Umbilical cord (tissue), 2 donors: Measurements from ENCODE around the gene ZDHHC8. TPM values are rescaled to one million over a fixed set of nuclear protein-coding genes. Genes with fewer than 3 reads are reported as not detected.

Source experiments
- DNase-seq: peaks from one replicate; pipeline ENCODE4 v3.0.0-alpha.2; 2015; ENCODE audit warnings: low spot score
- total RNA-seq: library from RNA; depleted of rRNA; stranded (reverse); fragments of >200 nt; gene quantifications from one replicate; pipeline ENCODE4 v1.2.3, GENCODE V29; 2014; ENCODE audit warnings: low replicate concordance; ENCODE audit not compliant: insufficient read depth

ZDHHC8 gene
- total RNA-seq, 1 donor from 2014 or later = 2.2 TPM

DNA sequence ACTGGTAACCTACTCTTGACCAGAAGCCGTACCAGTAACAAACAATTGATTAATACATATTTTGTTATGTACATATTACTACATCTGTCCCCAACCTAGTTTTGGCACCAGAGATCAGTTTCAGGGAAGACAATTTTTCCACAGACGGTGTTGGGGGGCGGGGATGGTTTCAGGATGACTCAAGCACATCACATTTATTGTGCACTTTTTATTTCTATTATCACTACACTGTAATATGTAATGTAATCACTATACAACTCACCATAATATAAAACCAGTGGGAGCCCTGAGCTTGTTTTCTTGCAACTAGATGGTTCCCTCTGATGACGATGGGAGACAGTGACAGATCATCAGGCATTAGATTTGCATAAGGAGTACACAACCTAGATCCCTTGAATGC is 36.1 kb upstream of the ZDHHC8 start:
- DNase-seq = no peak

DNA sequence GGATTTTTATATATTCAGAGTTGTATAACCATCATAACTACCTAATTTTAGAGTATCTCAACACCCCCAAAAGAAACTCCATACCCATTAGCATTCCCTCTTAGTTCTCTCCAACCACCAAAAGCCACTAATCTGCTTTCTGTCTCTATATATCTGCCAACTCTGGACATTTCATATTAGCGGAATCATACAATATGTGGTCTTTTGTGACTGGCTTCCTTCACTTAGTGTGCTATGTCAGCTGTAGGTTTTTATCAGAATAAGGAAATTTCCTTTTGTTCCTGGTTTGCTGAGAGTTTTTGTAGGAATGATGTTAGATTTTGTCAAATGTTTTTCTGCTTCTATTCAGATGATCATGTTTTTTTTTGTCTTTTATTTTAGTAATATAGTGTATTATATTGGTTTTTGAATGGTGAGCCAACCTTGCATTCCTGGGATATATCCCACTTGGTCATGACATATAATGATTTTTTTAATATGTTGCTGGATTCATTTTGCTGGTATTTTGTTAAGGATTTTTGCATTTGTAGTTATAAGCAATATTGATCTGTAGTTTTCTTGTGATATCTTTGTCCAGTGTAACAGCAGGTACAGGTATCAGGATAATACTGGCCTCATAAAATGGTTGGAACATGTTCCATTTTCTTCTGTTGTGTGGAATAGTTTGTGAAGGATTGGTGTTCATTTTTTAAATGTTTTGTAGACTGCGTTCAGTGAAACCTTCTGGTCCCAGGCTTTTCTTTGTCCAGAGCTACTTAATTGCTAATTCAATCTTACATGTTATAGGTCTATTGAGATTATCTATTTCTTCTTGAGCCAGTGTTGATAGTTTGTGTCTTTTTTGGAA is 34.8 kb upstream of the ZDHHC8 start:
- no peak for DNase-seq

DNA sequence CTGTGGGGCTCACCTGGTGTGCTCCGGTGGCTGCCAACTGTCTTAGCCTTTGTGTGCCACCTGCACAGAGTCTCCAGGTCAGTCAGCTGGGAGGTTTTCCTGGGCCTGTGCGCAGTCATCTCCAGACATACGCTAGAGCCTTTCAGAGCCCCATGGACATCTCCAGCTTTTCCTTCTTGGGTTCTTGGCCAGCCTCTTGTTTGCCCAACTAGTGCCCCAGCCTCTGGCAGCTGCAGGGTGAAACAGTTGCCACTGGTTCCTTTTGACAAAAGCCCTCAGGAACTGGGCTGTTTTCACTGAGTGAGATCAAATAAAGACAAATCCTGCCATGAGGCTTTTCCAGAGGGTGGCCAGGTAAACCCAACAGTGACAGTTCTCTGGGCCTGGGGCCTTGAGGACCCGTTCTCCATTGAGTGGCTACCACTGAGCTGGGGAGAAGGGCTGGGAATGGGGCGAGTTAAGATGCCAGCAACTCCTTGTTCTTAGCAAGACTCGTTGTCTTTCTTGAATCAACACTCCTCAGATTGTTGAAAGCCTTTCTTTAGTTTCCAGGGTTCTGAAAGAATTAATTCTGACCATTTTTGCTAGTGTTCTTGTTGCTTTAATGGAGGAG is 32.4 kb upstream of the ZDHHC8 start:
- DNase-seq = no peak

DNA sequence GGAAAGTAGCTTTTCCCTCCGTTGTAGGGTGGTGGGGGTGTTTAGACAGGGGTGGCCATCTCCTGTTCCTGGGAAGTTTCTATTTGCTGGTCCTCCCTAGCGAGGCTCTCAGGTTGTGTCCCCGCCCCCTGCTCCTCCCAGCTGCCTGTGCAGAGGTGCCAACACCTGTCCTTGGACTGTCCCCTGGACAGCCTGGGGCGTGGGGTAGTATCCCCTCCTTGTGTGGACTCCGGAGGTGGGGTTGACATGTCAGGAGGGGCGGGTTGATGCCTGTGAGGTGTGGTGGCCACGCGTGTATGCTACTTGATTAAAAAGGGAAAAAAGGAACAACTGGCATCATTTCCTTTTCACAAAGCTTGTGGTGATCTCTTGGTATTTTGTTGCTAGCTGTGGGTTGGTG is 30.0 kb upstream of the ZDHHC8 start:
- no peak for DNase-seq

DNA sequence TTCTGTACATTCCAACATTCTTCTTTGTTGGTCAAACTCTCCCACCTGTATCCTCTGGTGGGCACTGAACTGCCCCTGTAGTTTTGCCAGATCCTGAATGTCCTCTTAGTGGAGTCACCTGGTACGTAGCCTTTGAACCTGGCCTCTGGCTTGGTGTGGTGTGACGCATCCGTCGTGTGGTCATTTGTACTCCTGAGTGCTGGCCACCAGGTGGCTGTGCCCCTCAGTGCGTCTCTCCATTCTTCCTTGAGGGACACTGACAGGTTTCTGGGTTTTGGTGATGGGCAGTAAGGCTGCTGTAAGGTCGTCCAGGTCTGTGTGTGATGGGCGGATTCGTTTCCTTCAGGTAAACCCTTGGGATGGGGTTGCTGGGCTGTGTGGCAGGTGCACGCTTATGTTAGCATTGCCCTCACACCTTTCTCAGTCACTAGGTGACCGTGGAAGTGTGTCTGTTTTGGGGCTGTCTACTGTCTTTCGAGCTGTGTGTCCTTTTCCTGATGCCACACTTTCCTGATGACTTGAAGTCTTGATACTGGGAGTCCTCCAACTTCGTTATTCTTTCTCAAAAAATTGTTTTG is 29.3 kb upstream of the ZDHHC8 start:
- no peak for DNase-seq

DNA sequence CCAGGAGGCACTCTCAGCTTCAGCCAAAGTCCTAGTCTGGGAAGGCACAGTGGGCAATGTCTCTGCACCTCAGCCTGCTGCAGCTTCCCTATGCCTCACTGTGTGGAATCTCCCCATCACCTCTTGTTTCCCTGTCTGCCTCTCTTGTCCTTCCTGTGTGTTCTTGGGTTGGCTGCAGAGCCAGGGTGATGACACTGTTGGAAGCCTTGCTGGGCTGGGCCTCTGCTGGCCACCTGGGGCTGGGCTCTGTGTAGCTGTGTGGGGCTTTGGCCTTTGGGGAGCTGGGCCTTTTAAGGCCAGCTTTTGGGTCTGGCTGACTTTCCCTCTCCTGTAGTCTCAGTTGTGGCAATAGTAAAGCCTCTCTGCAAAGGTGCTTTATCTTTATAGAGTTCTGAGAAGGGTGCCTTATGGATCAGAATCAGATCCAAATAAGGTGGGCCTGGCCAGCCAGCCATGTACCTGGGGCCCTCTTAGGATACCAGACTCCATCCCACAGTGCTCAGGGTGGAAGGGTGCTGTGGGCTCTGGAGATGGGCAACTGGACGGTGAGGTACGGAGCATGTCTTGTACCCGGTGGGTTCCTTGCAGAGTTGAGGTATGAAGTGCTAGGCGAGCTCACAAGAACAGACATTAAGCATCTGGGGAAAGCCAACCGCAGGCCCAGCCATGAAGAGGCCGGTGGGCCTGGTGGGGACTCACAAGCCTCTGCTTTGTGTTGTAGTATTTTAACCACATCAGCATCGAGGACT is 26.0 kb upstream of the ZDHHC8 start:
- no peak for DNase-seq

DNA sequence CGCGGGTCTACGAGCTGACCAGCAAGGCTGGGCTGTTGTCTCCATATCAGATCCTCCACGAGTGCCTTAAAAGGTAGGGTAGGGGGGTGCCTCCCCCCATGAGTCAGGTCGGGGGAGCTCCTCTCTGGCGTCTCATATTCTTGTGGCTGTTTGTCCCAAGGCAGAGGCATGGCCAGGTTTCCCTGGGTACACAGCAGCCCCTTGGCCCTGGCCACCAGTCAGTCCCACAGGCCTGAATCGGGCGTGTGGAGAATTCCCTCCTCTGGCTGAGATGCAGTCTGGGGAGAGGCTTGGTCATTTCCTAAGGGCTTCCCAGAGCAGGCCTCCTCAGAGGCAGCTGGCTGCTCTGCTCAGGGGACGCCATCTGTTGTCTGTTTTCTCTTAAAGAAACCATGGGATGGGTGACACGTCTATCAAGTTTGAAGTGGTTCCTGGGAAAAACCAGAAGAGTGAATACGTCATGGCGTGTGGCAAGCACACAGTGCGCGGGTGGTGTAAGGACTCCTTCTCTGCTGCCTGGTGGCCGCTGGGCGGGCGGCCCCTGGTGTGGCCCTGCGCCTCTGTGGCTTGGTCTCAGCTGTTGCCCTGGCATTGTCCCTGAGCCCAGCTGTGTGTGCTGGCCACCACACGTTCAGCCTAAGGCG is 25.3 kb upstream of the ZDHHC8 start:
- no peak for DNase-seq

DNA sequence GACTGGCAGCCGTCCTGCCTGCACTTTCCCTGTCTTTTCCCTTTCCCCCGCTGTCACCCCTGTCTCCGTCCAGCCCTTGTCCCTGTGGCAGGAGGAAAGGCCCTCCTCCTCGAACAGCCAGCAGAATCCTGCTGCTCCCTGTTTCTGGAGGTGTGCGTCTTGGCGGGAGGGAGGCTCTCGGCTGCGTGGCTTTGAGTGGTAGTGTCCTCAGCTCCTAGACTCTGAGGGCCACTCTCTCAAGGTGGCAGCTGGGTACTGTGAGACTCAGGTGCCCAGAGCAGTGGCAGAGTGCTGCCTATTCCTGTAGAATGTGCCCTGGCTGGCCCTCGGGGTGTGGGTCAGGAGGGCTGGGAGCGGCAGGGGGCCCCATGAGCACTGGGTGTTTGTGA is 24.8 kb upstream of the ZDHHC8 start:
- DNase-seq = no peak

DNA sequence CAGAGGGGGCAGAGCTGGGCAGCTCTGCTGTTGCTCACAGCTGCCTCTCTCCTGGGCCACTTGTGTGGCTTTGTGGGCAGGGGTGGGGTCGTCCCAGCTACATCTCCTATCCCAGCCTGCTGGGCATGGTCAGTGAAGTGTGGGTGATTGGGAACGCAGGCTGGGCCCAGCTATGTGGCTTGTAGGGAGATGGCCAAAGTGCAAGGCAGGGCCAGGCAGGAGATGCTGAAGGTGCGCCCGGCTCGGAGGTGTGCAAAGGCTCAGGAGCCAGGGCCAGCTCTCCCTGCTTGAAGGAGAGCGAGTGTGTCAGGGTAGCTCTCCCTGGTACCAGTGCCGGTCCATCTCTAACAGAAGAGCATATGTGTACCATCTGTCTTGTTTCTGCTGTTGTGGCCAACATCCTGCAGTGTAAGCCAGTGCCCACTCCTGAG is 24.1 kb upstream of the ZDHHC8 start:
- no peak for DNase-seq

DNA sequence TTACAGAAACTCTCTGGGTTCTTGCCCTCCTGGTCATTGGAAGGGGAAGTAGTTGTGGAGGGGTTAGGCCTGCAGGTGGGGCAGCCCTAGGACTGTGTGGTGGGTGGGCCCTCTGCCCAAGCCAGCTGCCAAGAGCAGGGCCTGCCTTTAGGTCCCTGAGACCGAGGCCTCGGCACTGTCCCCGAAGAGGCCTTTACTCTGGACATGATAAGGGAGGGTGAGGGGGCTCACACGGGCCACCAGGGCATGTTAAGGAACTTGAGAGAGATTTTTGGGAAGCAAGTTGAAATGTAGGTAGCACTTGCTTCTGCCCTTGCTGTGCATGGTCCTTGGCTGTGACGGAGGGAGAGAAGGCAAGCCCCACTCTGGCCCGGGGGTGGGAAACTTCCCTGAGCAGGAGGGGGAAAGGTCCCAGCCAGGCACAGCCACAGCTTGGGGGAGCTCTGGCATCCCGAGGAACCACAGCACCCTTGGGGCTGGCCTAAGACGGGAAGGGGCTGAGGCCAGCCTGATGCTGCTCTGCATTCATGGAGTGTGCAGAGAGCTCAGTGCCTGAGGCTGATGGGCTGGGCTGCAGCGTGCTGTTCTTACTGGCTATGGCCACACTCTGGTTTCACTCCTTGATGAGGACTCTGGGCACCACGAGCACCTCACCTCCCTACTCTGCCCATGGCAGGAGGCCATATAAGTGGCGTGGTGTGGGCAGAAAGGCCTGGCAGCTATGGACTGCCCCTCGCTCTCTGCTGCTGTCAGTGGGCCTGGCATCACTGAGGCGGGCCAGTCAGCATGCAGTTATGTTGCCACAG is 23.4 kb upstream of the ZDHHC8 start:
- no peak for DNase-seq

DNA sequence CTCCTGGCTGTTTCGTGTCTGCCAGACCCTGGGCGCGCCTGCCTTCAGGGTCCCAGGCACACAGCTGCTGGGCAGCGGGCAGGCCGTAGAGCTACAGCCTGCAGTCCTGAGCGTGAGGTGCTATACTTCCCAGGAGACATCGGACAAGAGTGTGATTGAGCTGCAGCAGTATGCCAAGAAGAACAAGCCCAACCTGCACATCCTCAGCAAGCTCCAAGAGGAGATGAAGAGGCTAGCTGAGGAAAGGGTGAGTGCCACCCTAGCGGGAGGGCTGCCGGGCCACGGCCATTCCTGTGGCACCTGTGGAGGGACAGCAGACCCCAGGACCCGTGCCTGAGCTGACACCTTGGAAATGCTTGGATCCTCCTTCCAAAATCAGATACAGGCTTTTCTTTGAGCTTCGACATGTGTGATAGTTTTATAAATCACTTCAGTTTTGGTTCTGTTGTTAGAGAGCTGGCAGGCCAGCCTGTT is 22.8 kb upstream of the ZDHHC8 start:
- DNase-seq = no peak

DNA sequence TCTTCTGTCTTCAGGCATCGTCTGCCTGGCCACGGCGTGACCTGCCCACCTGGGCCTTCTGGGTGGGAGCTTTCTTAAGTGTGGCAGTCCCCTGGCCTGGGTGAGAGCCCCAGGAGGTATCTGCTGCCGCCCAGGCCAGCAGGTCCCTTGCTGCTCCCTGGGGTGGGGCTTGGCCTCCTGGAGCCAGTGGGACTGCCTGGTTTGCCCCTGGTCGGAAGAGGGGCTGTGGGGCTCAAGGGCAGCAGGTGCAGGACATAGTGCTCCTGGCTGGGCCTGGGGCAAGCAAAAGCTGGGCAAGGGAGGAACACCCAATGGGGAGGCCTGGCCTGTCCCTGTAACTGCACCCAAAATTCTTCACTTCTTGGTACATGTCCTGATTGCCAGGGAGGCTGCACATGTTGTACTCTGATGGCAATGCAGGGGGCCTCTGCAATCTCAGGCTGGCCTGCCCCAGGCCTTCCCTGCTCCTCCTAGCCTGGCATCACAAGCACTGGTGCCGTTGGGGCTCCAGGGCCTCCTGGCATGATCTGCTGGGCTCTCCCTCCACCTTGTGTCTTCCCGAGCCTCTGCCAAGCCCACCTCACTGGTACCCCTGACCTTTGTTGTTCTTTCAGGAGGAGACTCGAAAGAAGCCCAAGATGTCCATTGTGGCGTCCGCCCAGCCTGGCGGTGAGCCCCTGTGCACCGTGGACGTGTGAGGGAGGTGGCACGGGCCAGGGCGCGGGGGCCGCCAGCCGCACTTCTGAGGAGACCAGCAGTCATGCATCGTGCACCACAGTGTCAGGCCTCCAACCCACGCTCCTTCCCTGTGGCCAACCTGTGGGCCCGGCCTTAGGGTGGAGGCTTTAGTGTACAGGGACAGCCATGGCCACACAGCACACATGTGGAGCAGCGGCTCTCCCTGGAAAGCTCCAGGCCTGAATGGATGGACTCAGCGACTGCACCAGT is 21.9 kb upstream of the ZDHHC8 start:
- DNase-seq = no peak

DNA sequence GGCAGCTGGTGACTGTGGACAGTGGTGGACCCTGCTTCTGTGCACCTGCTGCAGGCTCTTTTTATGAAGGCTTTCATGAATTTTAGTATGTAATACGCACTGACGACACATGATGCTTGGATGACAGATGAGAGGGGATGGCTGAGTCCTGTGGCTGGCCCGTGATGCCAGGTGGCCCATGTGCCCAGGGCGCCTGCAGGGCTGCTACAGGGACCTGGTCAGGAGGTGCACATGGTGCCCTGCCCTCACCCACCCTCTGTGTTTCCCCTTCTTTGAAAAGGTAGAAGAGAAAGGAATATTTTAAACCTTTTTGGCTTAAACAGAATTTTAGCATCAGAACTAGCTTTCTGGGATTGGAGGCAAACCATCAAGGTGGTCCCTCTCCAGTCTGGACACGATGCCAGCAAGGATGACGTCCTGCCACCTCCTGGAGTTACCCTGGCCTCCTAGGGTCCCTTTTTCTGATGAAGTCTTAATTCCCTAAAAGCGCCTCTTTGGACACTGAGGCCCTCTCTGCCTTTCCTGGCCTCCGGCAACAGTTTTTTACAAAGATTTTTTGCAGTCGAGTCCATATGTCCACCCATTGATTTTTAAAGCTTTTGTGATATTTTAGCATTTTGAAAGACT is 21.1 kb upstream of the ZDHHC8 start:
- DNase-seq = no peak

DNA sequence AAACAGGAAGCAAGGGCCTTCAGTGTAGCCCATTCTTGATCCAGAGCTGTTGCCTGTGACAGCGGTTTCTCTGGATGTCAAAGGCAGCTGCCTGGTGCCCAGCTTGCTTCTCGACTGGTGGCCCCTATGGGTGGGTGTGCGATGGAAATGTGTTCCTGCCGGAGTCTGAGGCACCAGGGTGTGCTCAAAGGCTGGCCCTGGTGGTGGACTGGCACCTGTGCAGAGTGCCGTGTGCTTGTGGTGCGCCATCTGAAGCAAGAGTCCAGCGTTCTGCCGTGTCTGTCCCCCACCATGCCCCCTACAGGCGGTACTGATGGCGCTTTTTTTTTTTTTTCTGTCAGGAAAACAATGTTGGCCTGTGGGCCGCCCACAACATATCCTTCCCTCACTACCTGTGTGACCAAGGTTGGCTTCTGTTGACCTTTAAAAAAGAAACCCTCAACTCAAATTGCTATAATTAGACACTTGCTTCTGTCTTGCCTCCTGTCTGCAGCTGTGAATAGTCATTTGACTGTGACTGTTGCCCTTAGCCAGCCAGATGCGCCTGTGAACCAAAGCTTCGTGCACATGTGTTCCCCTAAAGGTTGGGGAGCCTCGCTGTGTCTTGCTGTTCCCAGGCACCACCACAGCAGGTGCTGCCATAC is 20.4 kb upstream of the ZDHHC8 start:
- DNase-seq = no peak

DNA sequence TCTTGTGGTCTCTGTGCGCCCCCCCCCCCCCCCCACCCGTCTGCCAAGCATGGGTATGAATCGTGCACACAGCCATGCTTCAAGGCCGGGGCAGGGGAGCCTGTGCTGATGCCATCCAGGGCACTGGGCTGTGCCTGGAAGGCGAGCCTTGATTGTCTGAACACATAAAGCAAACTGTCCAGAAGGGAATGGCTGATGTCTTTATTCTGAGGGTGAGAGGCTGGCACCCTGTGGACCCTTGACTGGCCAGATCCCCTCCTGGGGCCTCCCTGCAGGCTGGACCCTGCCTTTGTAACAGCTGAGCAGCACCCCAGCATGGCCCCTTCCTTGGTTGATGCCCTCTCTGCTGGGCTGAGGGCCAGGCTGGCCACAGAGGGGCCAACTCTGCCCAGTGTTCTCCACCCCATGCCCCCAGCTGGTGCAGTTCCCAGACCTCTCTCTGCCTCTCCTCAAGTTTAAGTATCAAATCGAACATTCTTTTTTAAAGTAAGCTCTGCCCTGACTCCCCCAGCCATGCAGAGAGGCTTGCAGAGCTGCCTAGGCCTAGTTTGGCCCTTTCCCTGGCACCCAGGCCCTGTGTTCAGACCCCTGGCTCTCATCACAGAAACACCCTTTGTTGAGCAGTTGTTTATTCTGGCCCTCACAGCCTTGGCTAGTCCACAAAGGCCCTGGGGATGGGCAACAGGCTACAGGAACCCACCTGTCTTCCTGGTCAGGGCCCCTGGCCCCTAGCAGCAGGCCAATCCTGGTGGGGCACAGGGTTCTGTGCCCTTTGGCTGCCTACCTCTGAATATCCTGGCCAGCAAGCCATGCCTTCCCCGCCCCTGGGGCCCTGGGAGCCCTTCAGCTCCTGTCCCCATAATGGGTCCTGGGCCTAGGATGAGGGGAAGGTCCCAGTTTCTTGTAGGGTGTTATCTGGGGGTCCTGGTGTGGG is 19.6 kb upstream of the ZDHHC8 start:
- DNase-seq = no peak

DNA sequence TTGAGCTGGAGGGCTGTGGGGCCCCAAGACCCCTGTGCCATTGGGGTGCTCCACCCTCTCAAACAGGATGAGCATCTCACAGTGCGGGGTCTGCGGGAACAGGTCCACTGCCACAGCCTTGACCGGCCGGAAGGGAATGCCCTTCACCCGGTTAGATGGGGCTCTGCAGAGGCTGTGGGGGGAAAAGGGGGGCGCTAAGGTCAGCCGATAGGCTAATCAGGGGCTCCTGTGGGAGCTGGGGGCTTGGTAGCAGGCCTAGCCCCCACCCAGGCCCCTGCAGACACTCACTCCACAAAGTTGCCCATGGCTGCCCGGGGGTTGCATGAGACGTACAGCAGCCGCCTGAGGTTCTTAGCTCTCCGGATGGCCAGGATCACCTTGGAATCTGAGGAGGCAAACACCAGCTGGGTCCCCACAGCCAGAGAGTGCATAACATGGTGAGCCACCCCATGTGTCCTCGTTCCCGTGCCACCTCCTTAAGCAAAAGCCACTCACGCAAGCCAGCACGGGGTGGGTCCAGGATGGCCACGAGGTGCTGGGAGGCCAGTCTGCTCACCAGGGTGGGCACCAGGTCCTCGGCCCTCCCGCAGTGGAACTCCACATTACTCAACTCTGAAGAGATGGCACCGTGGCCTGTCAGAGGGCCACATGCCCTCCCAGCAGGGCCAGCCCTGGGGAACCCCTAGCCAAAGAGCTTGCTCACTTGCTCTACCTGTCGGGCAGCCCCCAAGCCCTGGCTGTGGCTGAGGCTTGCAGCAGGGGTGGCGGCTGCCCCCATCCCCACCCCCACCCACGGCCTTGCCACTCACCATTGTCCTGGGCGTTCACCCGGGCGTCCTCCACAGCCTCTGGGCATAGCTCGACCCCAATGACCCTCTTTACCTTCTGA is 18.7 kb upstream of the ZDHHC8 start:
- DNase-seq = no peak
